ENCODE results near the gene PTTG1IP.
"Not testable (repeated sequence)": the region's sequence is repeated elsewhere in the genome, so short reads cannot be mapped to it uniquely, and the experiment has no call there.

PTTG1IP gene

DNA sequence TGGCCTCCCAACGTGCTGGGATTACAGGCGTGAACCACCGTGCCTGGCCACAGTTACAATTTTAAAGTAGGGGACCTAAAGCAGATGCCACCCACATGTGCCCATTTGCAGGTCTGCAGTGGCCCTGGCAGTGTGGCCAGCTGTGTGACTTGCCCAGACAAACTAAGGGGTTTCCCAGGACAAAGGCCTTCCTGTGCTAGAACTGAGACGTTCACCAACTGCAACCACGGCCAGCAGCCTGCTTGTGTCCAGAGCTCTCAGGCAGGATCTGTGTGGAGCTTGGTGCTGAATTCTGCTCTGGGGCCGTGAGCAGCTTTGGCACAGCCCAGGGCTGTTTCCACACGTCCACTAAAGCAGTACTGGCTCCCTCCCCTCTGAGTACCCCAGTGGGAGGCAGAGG lies 10.6 kb upstream of the PTTG1IP start:
- Histone ChIP-seq H3K4me2 (no peak overlapping the region), H3K27me3 (ENCODE audit: insufficient read depth, low read depth) (peaks cover 88% of the 10 kb centered on the region), H3K9ac (no peak overlapping the region), H3K36me3 (ENCODE audit: insufficient read depth) (no peaks in the 10 kb centered on the region), H3K4me3 (IDR thresholded peaks at IDR 0.05; ENCODE audit: insufficient read depth, low read depth, low read length) (no peak overlapping the region), H2AFZ (ENCODE audit: low read depth) (no peak overlapping the region), H3K79me2 (ENCODE audit: insufficient read depth, low read depth) (no peaks in the 10 kb centered on the region), H3K4me1 (ENCODE audit: low read depth, poor library complexity, severe bottlenecking) (no peaks in the 10 kb centered on the region), H3K27ac (no peak overlapping the region), H4K20me1 (ENCODE audit: insufficient read depth) (no peaks in the 10 kb centered on the region)
- TF ChIP-seq CTCF (conservative IDR thresholded peaks at IDR 0.05; ENCODE audit: low read depth, low read length): no peak

DNA sequence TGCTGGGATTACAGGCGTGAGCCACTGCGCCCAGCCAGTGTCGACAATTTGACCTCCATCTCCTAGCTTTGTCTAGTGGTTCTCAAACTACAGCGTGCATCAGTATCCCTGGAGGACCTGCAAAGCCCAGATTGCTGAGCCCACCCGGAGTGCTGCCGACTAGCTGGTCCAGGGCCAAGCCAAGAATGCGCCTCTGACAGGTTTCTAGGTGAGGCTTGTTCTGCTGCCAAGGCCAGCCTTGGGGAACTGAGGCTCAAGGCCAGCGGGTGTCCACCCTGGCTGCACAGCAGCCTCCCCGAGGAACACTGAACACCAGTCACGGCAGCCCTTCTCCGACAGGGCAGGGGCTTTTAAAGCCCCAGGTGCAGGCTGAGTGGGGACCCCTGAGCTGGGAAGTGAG lies 9.8 kb upstream of the PTTG1IP start:
- no peaks in the 10 kb centered on the region for H3K79me2 ChIP-seq (ENCODE audit: insufficient read depth, low read depth)
- no peak overlapping the region for H3K9ac ChIP-seq
- H3K4me3 ChIP-seq (IDR thresholded peaks at IDR 0.05; ENCODE audit: insufficient read depth, low read depth, low read length): no peak overlapping the region
- H3K4me2 ChIP-seq: no peak overlapping the region
- no peaks in the 10 kb centered on the region for H3K36me3 ChIP-seq (ENCODE audit: insufficient read depth)
- H3K27me3 ChIP-seq (ENCODE audit: insufficient read depth, low read depth): peaks cover 89% of the 10 kb centered on the region
- no peaks in the 10 kb centered on the region for H4K20me1 ChIP-seq (ENCODE audit: insufficient read depth)
- H2AFZ ChIP-seq (ENCODE audit: low read depth): no peak overlapping the region
- TF ChIP-seq CTCF (conservative IDR thresholded peaks at IDR 0.05; ENCODE audit: low read depth, low read length): no peak
- no peak overlapping the region for H3K27ac ChIP-seq
- no peaks in the 10 kb centered on the region for H3K4me1 ChIP-seq (ENCODE audit: low read depth, poor library complexity, severe bottlenecking)

- no peak overlapping the region for H3K4me2 ChIP-seq
- H3K36me3 ChIP-seq (ENCODE audit: insufficient read depth): no peaks in the 10 kb centered on the region
- no peaks in the 10 kb centered on the region for H4K20me1 ChIP-seq (ENCODE audit: insufficient read depth)
- H3K4me1 ChIP-seq (ENCODE audit: low read depth, poor library complexity, severe bottlenecking): no peaks in the 10 kb centered on the region
- H3K27ac ChIP-seq: no peak overlapping the region
- H2AFZ ChIP-seq (ENCODE audit: low read depth): no peak overlapping the region
- peaks cover 91% of the 10 kb centered on the region for H3K27me3 ChIP-seq (ENCODE audit: insufficient read depth, low read depth)
- no peak for TF ChIP-seq CTCF (conservative IDR thresholded peaks at IDR 0.05; ENCODE audit: low read depth, low read length)
- H3K4me3 ChIP-seq (IDR thresholded peaks at IDR 0.05; ENCODE audit: insufficient read depth, low read depth, low read length): no peak overlapping the region
- H3K79me2 ChIP-seq (ENCODE audit: insufficient read depth, low read depth): no peaks in the 10 kb centered on the region
- no peak overlapping the region for H3K9ac ChIP-seq
Measured at GRCh38 chr21:44881198-44881872, 7.8 kb upstream of the PTTG1IP start.

DNA sequence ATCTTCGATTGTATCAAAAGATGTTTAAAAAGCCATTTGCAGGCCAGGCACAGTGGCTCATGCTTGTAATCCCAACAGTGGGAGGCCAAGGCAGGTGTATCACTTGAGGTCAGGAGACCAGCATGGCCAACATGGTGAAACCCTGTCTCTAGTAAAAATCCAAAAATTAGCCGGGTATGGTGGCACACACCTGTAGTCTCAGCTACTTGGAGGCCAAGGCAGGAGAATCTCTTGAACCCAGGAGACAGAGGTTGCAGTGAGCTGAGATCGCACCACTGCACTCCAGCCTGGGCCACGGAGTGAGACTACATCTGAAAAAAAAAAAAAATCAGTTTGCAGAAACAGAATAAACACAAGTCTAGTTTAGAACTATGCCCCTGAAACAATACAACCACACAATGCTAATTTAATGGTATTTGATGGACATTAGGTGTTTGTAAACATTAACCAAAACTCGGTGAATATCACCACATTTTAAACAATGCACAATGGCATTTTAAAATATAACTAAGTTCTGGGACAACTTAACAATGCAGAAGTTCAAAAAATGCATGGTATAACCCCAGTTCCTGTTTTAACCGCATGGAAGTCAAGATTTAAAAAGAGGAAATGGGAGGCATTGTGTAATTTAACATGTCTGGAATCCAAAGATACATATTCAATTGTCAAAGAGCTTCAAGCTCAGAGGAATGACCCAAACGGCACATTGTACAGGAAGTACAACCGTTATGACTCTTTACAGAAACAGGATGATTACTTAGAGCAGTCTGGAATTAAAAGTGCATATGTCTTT lies 7.1 kb upstream of the PTTG1IP start:
- H4K20me1 ChIP-seq (ENCODE audit: insufficient read depth): no peaks in the 10 kb centered on the region
- H3K36me3 ChIP-seq (ENCODE audit: insufficient read depth): no peaks in the 10 kb centered on the region
- no peak overlapping the region for H3K27ac ChIP-seq
- H3K27me3 ChIP-seq (ENCODE audit: insufficient read depth, low read depth): peaks cover 91% of the 10 kb centered on the region
- H3K4me3 ChIP-seq (IDR thresholded peaks at IDR 0.05; ENCODE audit: insufficient read depth, low read depth, low read length): no peak overlapping the region
- H3K79me2 ChIP-seq (ENCODE audit: insufficient read depth, low read depth): no peaks in the 10 kb centered on the region
- H3K9ac ChIP-seq: no peak overlapping the region
- TF ChIP-seq CTCF (conservative IDR thresholded peaks at IDR 0.05; ENCODE audit: low read depth, low read length): no peak
- no peak overlapping the region for H2AFZ ChIP-seq (ENCODE audit: low read depth)
- H3K4me2 ChIP-seq: no peak overlapping the region
- peaks cover 3% of the 10 kb centered on the region for H3K4me1 ChIP-seq (ENCODE audit: low read depth, poor library complexity, severe bottlenecking)

- H3K27me3 ChIP-seq (ENCODE audit: insufficient read depth, low read depth): peaks cover 96% of the 10 kb centered on the region
- H4K20me1 ChIP-seq (ENCODE audit: insufficient read depth); H3K9ac ChIP-seq; H2AFZ ChIP-seq (ENCODE audit: low read depth); H3K4me3 ChIP-seq (IDR thresholded peaks at IDR 0.05; ENCODE audit: insufficient read depth, low read depth, low read length); H3K27ac ChIP-seq; H3K36me3 ChIP-seq (ENCODE audit: insufficient read depth); H3K4me2 ChIP-seq; H3K79me2 ChIP-seq (ENCODE audit: insufficient read depth, low read depth): not testable (repeated sequence)
- H3K4me1 ChIP-seq (ENCODE audit: low read depth, poor library complexity, severe bottlenecking): peaks cover 17% of the 10 kb centered on the region
Measured at GRCh38 chr21:44879238-44879637, 5.7 kb upstream of the PTTG1IP start.
